Hematopoietic multipotent progenitor cell treated with erythropoietin and hydrocortisone succinate and interleukin-3 and kit ligand, for 17 days (in vitro differentiated cells): ENCODE measurements around the gene TMEM179B.

Source experiments
- DNase-seq: peaks from one replicate; pipeline ENCODE4 v3.0.0-alpha.2; 2015; ENCODE audit warnings: low spot score

TMEM179B gene

GRCh38 chr11:62832336-62833234, 45.4 kb downstream of the TMEM179B start, which contains the start of gene TEX54:
TEX54 (minus strand) TSS chr11:62832841.
- DNase-seq, result peak; percentile 6

GRCh38 chr11:62835336-62835735, 48.1 kb downstream of the TMEM179B start:
- DNase-seq, result no peak

DNA sequence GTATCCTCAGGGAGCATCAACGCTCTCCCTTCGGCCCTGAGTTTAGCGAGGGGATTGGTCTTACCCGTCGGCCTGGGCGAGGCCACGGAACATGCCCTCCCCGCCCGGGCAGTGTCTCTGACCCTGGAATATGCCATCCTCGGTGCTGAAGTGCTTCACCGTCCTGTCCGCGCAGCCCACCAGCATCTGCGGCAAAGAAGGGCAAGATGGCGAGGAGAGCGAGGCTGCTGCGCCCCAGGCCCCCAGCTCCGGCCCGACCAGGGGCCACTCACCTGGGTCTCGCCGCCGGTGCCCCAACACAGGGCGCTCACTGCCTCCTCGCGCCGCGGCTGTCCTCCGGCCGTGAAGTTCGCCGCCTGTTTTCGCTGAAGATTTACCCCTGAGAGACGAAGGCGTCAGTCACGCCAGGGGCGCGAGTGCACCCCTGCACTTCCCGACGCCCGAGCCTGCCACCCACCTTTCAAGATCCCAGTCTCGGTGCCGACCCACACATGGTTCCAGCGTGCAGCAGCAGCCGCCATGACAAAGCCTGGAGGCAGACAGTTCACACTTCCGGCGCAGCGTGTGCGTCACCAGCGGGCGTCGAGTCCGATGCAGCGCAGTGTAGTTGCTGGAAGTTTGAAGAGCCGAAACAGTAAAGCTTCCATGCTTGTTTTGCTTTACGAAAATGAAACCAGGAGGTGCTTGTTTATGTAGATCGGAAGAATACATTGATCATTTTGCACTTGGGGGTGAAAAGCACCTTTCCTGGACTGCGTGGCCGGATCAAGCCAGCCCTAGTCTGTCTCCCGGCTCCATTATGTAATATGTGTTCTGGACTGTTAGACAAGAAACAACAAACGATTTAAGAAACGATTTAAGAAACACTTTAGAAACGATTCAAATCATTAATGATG, 52.1 kb downstream of the TMEM179B start, which contains the start of gene WDR74:
WDR74 (minus strand) TSS at position 541 of the 896 bp plus-strand sequence; CDS start at position 521, 20 bp downstream.
- peak; percentile 92 for DNase-seq
